Neural cell (in vitro differentiated cells): ENCODE measurements around the gene ABCC8. TPM values are rescaled to one million over a fixed set of nuclear protein-coding genes. Genes with fewer than 3 reads are reported as not detected.
A peak's percentile ranks its signal among the peaks of the same experiment; 100 is the strongest.

ENCODE experiments used
- H2AFZ ChIP-seq: fragments of 200-600, 300-800 bp; sonication (generic), shearing (Covaris generic); 2 replicates; pipeline ENCODE4 v1.6.0; 2014; ENCODE audit warnings: low read depth, mild to moderate bottlenecking, antibody characterized with exemption, low read length, moderate library complexity
- H3F3A ChIP-seq: fragments of 200-600 bp; shearing (Covaris generic); 2 replicates; pipeline ENCODE4 v1.6.1; 2016; ENCODE audit warnings: mild to moderate bottlenecking, moderate library complexity, mixed read lengths, antibody characterized with exemption, low read length; ENCODE audit not compliant: insufficient read depth, poor library complexity, severe bottlenecking
- H3K27ac ChIP-seq: fragments of 200-600, 300-800 bp; sonication (generic), shearing (Covaris generic); 2 replicates; pipeline ENCODE4 v1.5.1; 2014; ENCODE audit warnings: mild to moderate bottlenecking, low read length, moderate library complexity
- H3K27me3 ChIP-seq: fragments of 300-800, 200-600 bp; sonication (generic), shearing (Covaris generic); 2 replicates; pipeline ENCODE4 v1.6.0; 2014; ENCODE audit warnings: mild to moderate bottlenecking, low read depth, low read length, moderate library complexity; ENCODE audit not compliant: insufficient read depth
- H3K36me3 ChIP-seq: fragments of 300-800, 200-600 bp; sonication (generic), shearing (Covaris generic); 2 replicates; pipeline ENCODE4 v1.5.1; 2014; ENCODE audit warnings: mild to moderate bottlenecking, antibody characterized with exemption, low read length, moderate library complexity; ENCODE audit not compliant: insufficient read depth
- H3K4me2 ChIP-seq: fragments of 300-800, 200-600 bp; sonication (generic), shearing (Covaris generic); 2 replicates; pipeline ENCODE4 v1.6.0; 2014; ENCODE audit warnings: mild to moderate bottlenecking, low read length
- H3K4me3 ChIP-seq: fragments of 300-800, 200-600 bp; sonication (generic), shearing (Covaris generic); 2 replicates; pipeline ENCODE4 v1.5.1; 2014; ENCODE audit warnings: mild to moderate bottlenecking, low read length, moderate library complexity
- H3K79me2 ChIP-seq: fragments of 200-600 bp; shearing (Covaris generic); replicated peaks from 2 replicates; pipeline ENCODE4 v1.6.0; 2014; ENCODE audit warnings: mild to moderate bottlenecking, low read length, moderate library complexity; ENCODE audit not compliant: insufficient read depth
- H3K9ac ChIP-seq: fragments of 300-800, 200-600 bp; sonication (generic), shearing (Covaris generic); 2 replicates; pipeline ENCODE4 v1.6.1; 2016; ENCODE audit warnings: mild to moderate bottlenecking, low read length, mixed read lengths
- H3K9me2 ChIP-seq: fragments of 200-600 bp; shearing (Covaris generic); 2 replicates; pipeline ENCODE4 v1.6.1; 2016; ENCODE audit warnings: mild to moderate bottlenecking, low read length, mixed read lengths; ENCODE audit not compliant: insufficient read depth
- H3K9me3 ChIP-seq: fragments of 200-600, 300-800 bp; sonication (generic), shearing (Covaris generic); 2 replicates; pipeline ENCODE4 v1.6.1; 2016; ENCODE audit warnings: mild to moderate bottlenecking, mixed run types, low read length, moderate library complexity, mixed read lengths
- H4K20me1 ChIP-seq: fragments of 200-600 bp; shearing (Covaris generic); 2 replicates; pipeline ENCODE4 v1.6.1; 2016; ENCODE audit warnings: mild to moderate bottlenecking, mixed run types; ENCODE audit not compliant: insufficient read depth
- EP300 ChIP-seq: fragments of 450-650 bp; conservative IDR thresholded peaks from 2 replicates; pipeline ENCODE4 v1.6.1; 2014; ENCODE audit warnings: antibody characterized with exemption, mild to moderate bottlenecking, moderate library complexity; ENCODE audit not compliant: poor library complexity, severe bottlenecking
- EZH2 ChIP-seq: fragments of 200-600, 300-800 bp; shearing (Covaris generic), sonication (generic); IDR thresholded peaks from 2 replicates; pipeline ENCODE4 v1.6.1; 2014; ENCODE audit warnings: antibody characterized with exemption, low read length, borderline replicate concordance, mild to moderate bottlenecking; ENCODE audit not compliant: insufficient read depth, poor library complexity, severe bottlenecking
- MXI1 ChIP-seq: fragments of 450-650 bp; conservative IDR thresholded peaks from 2 replicates; pipeline ENCODE4 v1.6.1; 2014; ENCODE audit warnings: antibody characterized with exemption, mild to moderate bottlenecking; ENCODE audit not compliant: poor library complexity, severe bottlenecking
- POLR2AphosphoS5 ChIP-seq: IDR thresholded peaks from 2 replicates; pipeline ENCODE4 v1.6.1; 2012
- RAD21 ChIP-seq: fragments of 450-650 bp; conservative IDR thresholded peaks from 2 replicates; pipeline ENCODE4 v1.6.1; 2014; ENCODE audit warnings: antibody characterized with exemption, mild to moderate bottlenecking, moderate library complexity
- SMC3 ChIP-seq: fragments of 450-650 bp; conservative IDR thresholded peaks from 2 replicates; pipeline ENCODE4 v1.6.1; 2014; ENCODE audit warnings: antibody characterized with exemption, mild to moderate bottlenecking, moderate library complexity; ENCODE audit not compliant: poor library complexity
- TAF1 ChIP-seq: IDR thresholded peaks from 2 replicates; pipeline ENCODE4 v1.6.1; 2012; ENCODE audit warnings: low read depth
- polyA plus RNA-seq: library from polyadenylated mRNA; depleted of rRNA; stranded (reverse); fragments of >200 nt; gene quantifications from 2 replicates; pipeline ENCODE4 v1.2.3, GENCODE V29; 2014
- TF ChIP-seq, protein P1 (sequence below): fragments of 450-650 bp; IDR thresholded peaks from 2 replicates; pipeline ENCODE4 v1.5.1; 2014; ENCODE audit warnings: antibody characterized with exemption, mild to moderate bottlenecking, moderate library complexity; ENCODE audit not compliant: poor library complexity, severe bottlenecking
- TF ChIP-seq, protein P2 (sequence below): IDR thresholded peaks from 2 replicates; pipeline ENCODE4 v1.6.1; 2012; ENCODE audit warnings: borderline replicate concordance

ABCC8 gene
- polyA plus RNA-seq, 1 donor from 2014 or later: 13.2 TPM

DNA sequence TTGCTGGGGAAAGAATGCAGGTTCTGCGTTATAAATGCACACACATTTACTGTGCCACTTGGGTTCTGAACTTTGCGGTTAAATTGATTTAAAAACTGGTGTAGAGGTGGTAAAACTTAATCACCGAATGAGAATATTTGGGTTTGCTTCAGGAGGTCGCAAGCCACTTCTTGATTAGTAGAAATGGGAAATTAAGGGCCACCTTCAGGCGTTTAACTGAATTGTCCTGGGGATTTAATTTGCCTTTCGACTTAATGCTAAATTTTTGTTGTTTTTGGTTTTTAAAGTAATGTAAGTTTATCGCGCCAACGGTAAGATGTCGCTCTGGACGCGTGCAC, 125.5 kb downstream of the ABCC8 start:
- peak overlapping the region; percentile 81 for H3K4me3 ChIP-seq
- no peaks in the 10 kb centered on the region for H4K20me1 ChIP-seq
- TF ChIP-seq TAF1 (no peak), RAD21 (no peak)
- H3K9ac ChIP-seq: peak overlapping the region; percentile 78
- no peaks in the 10 kb centered on the region for H3K79me2 ChIP-seq
- no peak overlapping the region for H3K27ac ChIP-seq
- H2AFZ ChIP-seq: no peak overlapping the region
- H3K9me3 ChIP-seq: no peaks in the 10 kb centered on the region
- H3K4me2 ChIP-seq: peak overlapping the region; percentile 58
- H3F3A ChIP-seq: peaks cover 3% of the 10 kb centered on the region
- no peaks in the 10 kb centered on the region for H3K36me3 ChIP-seq
- no peaks in the 10 kb centered on the region for H3K9me2 ChIP-seq
- peaks cover 27% of the 10 kb centered on the region for H3K27me3 ChIP-seq

DNA sequence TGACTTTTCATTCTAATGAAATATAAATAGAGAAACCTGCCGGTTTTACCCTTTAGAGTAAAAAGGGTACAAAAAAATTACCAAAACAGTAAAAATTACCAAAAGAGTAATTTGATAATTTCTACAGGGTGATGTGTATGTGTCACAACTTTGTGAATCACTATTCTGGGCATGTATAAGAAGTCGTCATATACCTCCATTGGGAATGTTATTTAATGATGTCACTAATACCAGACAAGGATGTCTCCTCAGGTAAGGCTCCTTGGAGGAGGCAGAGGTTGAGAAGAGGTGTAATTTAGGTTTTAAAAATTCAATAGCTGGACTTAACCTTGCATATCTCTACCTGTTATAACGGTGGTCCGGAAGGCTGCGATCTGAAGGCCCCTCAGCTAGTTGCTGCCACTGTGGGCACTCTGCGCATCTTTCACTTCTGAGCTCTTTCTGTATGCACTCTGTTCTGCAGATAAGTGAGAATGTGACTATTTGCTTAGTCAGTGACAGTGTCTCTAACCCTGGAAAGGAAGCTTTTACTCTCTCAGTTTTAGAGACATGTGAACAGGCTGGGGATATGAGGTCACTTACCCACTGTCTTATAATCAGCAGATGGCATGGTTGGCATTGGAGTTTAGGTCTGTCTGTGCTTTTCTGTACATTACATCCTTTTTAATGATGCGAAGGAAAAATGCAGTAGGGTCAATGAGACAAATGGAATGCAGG, 126.0 kb downstream of the ABCC8 start:
- H3K27ac ChIP-seq: no peak overlapping the region
- H3K27me3 ChIP-seq: peaks cover 27% of the 10 kb centered on the region
- H3K4me2 ChIP-seq: no peak overlapping the region

More for the DNA sequence above, 126.0 kb downstream of the ABCC8 start:
- H3F3A ChIP-seq: peaks cover 3% of the 10 kb centered on the region
- H3K79me2 ChIP-seq: no peaks in the 10 kb centered on the region
- peak overlapping the region; percentile 78 for H3K9ac ChIP-seq
- TF ChIP-seq EZH2: no peak
- no peak for TF ChIP-seq POLR2AphosphoS5
- TF ChIP-seq TAF1: no peak
- TF ChIP-seq, protein P1, sequence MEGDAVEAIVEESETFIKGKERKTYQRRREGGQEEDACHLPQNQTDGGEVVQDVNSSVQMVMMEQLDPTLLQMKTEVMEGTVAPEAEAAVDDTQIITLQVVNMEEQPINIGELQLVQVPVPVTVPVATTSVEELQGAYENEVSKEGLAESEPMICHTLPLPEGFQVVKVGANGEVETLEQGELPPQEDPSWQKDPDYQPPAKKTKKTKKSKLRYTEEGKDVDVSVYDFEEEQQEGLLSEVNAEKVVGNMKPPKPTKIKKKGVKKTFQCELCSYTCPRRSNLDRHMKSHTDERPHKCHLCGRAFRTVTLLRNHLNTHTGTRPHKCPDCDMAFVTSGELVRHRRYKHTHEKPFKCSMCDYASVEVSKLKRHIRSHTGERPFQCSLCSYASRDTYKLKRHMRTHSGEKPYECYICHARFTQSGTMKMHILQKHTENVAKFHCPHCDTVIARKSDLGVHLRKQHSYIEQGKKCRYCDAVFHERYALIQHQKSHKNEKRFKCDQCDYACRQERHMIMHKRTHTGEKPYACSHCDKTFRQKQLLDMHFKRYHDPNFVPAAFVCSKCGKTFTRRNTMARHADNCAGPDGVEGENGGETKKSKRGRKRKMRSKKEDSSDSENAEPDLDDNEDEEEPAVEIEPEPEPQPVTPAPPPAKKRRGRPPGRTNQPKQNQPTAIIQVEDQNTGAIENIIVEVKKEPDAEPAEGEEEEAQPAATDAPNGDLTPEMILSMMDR: no peak
- no peak for TF ChIP-seq SMC3
- TF ChIP-seq, protein P2, sequence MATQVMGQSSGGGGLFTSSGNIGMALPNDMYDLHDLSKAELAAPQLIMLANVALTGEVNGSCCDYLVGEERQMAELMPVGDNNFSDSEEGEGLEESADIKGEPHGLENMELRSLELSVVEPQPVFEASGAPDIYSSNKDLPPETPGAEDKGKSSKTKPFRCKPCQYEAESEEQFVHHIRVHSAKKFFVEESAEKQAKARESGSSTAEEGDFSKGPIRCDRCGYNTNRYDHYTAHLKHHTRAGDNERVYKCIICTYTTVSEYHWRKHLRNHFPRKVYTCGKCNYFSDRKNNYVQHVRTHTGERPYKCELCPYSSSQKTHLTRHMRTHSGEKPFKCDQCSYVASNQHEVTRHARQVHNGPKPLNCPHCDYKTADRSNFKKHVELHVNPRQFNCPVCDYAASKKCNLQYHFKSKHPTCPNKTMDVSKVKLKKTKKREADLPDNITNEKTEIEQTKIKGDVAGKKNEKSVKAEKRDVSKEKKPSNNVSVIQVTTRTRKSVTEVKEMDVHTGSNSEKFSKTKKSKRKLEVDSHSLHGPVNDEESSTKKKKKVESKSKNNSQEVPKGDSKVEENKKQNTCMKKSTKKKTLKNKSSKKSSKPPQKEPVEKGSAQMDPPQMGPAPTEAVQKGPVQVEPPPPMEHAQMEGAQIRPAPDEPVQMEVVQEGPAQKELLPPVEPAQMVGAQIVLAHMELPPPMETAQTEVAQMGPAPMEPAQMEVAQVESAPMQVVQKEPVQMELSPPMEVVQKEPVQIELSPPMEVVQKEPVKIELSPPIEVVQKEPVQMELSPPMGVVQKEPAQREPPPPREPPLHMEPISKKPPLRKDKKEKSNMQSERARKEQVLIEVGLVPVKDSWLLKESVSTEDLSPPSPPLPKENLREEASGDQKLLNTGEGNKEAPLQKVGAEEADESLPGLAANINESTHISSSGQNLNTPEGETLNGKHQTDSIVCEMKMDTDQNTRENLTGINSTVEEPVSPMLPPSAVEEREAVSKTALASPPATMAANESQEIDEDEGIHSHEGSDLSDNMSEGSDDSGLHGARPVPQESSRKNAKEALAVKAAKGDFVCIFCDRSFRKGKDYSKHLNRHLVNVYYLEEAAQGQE: no peak
- TF ChIP-seq RAD21: no peak
- no peak for TF ChIP-seq MXI1
- no peak for TF ChIP-seq EP300
- H4K20me1 ChIP-seq: no peaks in the 10 kb centered on the region
- no peaks in the 10 kb centered on the region for H3K9me2 ChIP-seq
- no peak overlapping the region for H2AFZ ChIP-seq
- peak overlapping the region; percentile 81 for H3K4me3 ChIP-seq
- H3K36me3 ChIP-seq: no peaks in the 10 kb centered on the region
- H3K9me3 ChIP-seq: no peaks in the 10 kb centered on the region
